Left cardiac atrium (tissue), 4 donors: Measurements from ENCODE around the gene ZNF28. TPM values are rescaled to one million over a fixed set of nuclear protein-coding genes. Genes with fewer than 3 reads are reported as not detected.
"Not testable (repeated sequence)": the region's sequence is repeated elsewhere in the genome, so short reads cannot be mapped to it uniquely, and the experiment has no call there.

Source experiments
- ATAC-seq, 2 donors: fragments of 200-7000 bp; cut with Tn5 transposase; one replicate each; pipeline ENCODE4 v1.9.1; 2020; ENCODE audit warnings: mild to moderate bottlenecking in 2 of 2, moderate library complexity in 2 of 2
- DNase-seq: peaks from one replicate; pipeline ENCODE4 v3.0.0-alpha.2; 2020
- intact Hi-C, 2 donors: fragments of 100-400 bp; cut with DNase I; formaldehyde crosslinking; loops; one replicate each; pipeline versions ENCODE4 v1.14.1 to v1.15.1; 2022 to 2023
- long read RNA-seq: library from polyadenylated mRNA; unstranded; transcript quantifications from one replicate; pipeline ENCODE4 v2.0.0, GENCODE V29; 2021
- total RNA-seq, 2 donors: library from RNA; stranded (reverse); fragmentation: NEBNext Ultra II Directional; extraction: Animal tissue kit (Norgen Biotek cat#: 25700); gene quantifications; one replicate each; pipeline ENCODE4 v1.2.1, GENCODE V29; 2021
- donor health status: DM: no; HTN: yes; CAD: no.
- donor health status: DM: no; HTN: yes; CAD: no; lungs with severe emphysema.
- donor health status: DM: yes; HTN: yes; CAD: no.
- donor health status: Dilated cardiomyopathy.

Gene ZNF28
- 1 to 10 TPM; 8.6 to 9.0 TPM for total RNA-seq
- long read RNA-seq, partial matches to known transcripts = 1 of 3 reads
- long read RNA-seq, other reads (novel, unspliced or antisense) = 0 of 3 reads

GRCh38 chr19:52821204-52821960 lies at the start of gene ZNF28:
TSS of gene ZNF28 (minus strand) at chr19:52821633. CDS start at chr19:52817958, 3,675 bp downstream.
- DNase-seq = peak; percentile 88
- peak; percentile 100 for ATAC-seq
- intact Hi-C loops = loop anchor here in 1 of 2 donors (2.0 kb wide), 1 partner anchor 33 kb away; no protein-coding TSS in a partner anchor

DNA sequence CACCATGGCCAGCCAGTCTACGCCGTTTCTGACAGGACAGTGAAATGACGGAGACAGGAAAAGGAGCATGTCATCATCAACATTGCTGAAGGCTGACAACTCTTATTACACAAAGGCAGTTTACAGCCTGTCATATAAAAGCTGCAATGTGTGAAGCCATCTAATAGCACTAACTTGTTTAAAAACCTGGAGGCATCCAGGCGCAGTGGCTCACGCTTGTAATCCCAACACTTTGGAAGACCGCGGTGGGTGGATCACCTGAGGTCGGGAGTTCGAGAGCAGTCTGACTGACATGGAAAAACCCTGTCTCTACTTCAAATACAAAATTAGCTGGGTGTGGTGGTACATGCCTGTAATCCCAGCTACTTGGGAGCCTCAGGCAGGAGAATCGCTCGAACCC lies 46.6 kb upstream of the ZNF28 start:
- ATAC-seq, DNase-seq, intact Hi-C loops: not testable (repeated sequence)

GRCh38 chr19:52857378-52858191 lies 36.2 kb upstream of the ZNF28 start, which contains the start of gene ZNF468:
TSS of gene ZNF468 (minus strand) at chr19:52857619. CDS start at chr19:52854272, 3,347 bp downstream.
- intact Hi-C loops = loop anchor here in 1 of 2 donors (10.0 kb wide), 1 partner anchor 87 kb away; no protein-coding TSS in a partner anchor
- DNase-seq = peak; percentile 81
- peak; percentile 100 for ATAC-seq

GRCh38 chr19:52856540-52857377 lies 35.3 kb upstream of the ZNF28 start:
- ATAC-seq = peak; percentile 28 to 49
- intact Hi-C loops = loop anchor here in 1 of 2 donors (10.0 kb wide), 1 partner anchor 88 kb away; no protein-coding TSS in a partner anchor
- DNase-seq = not testable (repeated sequence)

- intact Hi-C loops, DNase-seq, ATAC-seq: not testable (repeated sequence)
These were observed 25.9 kb upstream of the ZNF28 start for GRCh38 chr19:52847352-52847751.

DNA sequence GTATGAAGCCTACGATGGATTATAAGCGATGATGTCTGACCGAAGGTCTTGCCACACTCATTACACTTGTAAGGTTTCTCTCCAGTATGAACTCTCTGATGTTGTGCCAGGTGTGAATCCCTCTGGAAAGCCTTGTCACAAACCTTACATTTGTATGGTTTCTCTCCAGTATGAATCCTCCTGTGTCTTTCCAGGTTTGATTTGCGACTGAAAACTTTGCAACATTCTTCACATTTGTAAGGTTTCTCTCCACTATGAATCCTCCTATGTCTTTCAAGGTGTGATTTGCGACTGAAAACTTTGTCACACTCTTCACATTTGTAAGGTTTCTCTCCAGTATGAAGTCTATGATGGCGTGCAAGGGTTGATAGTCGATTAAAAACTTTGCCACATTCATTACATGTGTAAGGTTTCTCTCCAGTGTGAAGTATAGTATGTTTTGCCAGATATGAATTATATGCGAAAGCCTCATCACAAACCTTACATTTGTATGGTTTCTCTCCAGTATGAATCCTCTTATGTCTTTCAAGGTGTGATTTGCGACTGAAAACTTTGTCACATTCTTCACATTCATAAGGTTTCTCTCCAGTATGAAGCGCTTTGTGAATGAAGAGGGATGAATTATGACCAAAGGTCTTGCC lies 19.5 kb upstream of the ZNF28 start:
- ATAC-seq, intact Hi-C loops, DNase-seq: not testable (repeated sequence)

GRCh38 chr19:52834289-52834688 lies 12.9 kb upstream of the ZNF28 start:
- intact Hi-C loops, DNase-seq, ATAC-seq: not testable (repeated sequence)

DNA sequence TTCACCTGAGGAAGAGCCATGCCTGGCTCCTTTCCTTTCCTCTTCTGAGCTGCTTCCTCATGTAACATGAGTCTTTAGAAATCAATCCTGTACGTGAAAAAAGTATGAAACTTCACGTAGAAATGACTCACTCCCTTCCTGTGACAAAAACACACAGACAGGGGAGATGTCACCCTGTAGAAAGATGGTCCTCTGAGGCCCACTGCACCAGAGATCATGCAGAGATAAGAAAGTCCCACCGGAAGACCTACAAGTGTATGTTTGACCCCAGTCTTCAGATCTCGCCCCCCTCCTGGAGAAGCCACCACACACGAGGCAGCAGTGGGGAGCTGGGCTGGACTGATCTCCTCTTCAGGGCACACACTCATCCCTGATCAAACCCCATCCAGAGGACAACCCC lies 12.1 kb upstream of the ZNF28 start:
- intact Hi-C loops = not testable (repeated sequence)

GRCh38 chr19:52829866-52830265 lies 8.4 kb upstream of the ZNF28 start:
- DNase-seq, intact Hi-C loops, ATAC-seq: not testable (repeated sequence)

More for the DNA sequence above, 12.1 kb upstream of the ZNF28 start:
- ATAC-seq, DNase-seq: not testable (repeated sequence)

GRCh38 chr19:52825765-52826164 lies 4.3 kb upstream of the ZNF28 start:
- no peak for DNase-seq
- no peak for ATAC-seq
- intact Hi-C loops = no loop called here

- DNase-seq (no peak), ATAC-seq (no peak)
- intact Hi-C loops = no loop called here
These were observed 2.2 kb upstream of the ZNF28 start for GRCh38 chr19:52823676-52824075.

DNA sequence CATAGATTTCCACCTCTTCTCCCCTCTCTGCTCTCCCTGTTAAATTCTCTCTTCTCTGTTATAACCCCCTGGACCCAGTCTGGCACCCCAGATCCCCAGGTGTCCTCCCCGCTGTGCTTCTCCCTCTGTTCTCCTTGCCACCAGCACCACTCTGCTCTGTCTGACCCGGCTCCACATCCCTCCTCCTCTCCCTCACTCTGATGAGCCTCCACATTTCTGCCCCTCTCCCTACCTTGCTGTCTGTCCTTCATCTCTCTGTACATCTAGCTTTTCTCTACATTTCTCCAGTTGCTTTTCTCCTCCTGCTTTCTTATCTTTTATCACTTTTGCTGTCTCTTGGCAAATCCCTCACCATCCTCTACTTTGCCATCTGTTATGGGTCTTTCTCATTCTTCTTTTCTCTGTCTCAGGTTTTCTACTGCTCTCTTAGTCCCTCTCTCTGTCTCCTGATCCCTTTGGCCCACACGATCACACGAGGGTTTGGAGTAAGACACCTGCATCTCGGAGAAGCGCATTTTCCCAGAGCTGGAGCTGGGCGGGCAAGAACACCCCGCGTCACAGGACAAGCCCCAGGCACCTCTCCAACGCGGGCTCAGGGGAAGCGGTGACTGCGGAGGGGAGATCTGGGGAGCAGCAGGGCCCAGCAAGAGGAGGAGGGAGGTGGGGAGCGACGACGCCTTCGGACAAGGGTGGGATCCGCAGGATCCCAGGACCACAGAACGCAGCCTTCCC lies 795 bp downstream of the ZNF28 start:
- ATAC-seq = peak; percentile 58 to 72
- intact Hi-C loops = loop anchor here in 1 of 2 donors (2.0 kb wide), 1 partner anchor 34 kb away; no protein-coding TSS in a partner anchor

DNA sequence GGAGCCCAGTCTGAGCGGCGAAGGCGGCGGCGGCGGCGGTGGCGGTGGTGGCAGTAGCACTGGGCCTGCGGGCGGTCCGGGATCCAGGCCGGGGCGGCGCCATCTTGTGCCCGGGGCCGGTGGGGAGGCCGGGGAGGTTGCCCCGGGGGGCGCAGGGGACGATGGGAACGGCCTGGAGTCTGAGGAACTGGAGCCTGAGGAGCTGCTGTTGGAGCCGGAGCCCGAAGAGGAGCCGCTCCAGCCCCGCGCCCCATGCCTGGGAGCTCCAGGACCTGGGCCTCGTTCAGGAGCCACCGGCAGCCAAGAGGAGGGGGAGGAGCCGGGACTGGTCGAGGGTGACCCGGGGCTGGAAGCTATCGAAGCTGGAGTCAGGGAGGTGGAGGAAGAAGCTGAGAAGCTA lies 11.6 kb downstream of the ZNF28 start:
- DNase-seq (no peak), ATAC-seq (no peak)
- intact Hi-C loops = no loop called here

More for the DNA sequence above, 795 bp downstream of the ZNF28 start:
- peak; percentile 60 for DNase-seq

DNA sequence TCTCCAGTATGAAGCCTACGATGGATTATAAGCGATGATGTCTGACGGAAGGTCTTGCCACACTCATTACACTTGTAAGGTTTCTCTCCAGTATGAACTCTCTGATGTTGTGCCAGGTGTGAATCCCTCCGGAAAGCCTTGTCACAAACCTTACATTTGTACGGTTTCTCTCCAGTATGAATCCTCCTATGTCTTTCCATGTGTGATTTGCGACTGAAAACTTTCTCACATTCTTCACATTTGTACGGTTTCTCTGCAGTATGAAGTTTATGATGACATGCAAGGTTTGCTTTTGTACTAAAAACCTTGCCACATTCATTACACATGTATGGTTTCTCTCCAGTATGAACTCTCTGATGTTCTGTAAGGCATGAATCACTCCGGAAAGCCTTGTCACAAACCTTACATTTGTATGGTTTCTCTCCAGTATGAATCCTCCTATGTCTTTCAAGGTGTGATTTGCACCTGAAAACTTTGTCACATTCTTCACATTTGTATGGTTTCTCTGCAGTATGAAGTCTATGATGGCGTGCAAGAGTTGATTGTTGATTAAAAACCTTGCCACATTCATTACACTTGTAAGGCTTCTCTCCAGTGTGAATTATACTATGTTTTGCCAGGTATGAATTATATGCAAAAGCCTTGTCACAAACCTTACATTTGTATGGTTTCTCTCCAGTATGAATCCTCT lies 21.3 kb downstream of the ZNF28 start:
- DNase-seq, intact Hi-C loops, ATAC-seq: not testable (repeated sequence)

GRCh38 chr19:52789440-52789839 lies 32.0 kb downstream of the ZNF28 start:
- ATAC-seq = no peak
- no peak for DNase-seq
- intact Hi-C loops = no loop called here

DNA sequence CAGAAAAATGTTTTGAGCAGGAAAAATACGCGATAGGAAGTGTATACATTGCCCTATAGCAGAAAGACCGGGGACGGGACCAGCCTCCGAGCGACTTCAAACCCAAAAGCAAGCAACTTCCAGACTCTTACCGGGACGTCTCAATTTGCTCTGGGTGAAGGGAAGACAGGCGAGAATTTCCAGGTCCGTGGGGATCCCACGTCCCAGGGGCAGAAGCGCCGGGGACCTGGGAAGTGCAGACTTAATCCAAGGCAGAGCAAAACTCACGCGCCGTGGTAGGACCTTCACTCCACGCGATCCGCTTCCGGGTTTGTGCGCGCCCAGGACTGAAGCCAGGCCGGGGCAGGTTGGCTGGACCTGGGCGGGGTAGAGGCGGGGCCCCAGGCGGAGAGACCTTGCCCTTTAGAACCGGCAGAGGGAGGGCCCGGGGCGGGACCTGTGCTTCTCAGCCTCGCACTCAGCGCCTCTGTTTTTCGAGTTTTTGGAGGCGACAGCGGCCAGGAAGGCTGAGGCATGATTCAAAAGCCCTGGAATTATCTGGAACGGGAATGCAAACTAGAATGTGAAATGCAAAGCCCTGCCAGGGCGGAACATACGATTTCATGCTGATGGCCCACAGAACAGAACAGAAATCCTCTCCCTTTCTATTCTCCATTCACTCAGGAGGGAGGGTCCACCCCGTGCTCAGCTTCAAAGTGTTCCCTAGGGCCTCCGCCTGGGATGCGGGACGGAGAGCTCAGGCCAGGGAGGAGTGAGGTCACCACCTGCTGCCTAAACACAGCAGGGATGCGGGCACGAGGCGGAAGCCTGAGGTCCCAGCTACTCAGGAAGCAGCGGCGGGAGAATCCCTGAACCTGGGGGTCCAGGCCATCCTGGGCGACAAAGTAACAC lies 34.7 kb downstream of the ZNF28 start, which contains the start of gene ZNF600:
Gene ZNF600 (minus strand): TSS at position 328 of the 891 bp plus-strand sequence. CDS start 7,903 bp downstream, outside the sequence.
- intact Hi-C loops = not testable (repeated sequence)
- ATAC-seq = peak; percentile 99 to 100
- peak; percentile 92 for DNase-seq
